ENCODE data around the gene GPR137. TPM values are rescaled to one million over a fixed set of nuclear protein-coding genes. Genes with fewer than 3 reads are reported as not detected.

The GPR137 gene
- total RNA-seq, 1 experiment from 2014 or later: 24.4 TPM

DNA sequence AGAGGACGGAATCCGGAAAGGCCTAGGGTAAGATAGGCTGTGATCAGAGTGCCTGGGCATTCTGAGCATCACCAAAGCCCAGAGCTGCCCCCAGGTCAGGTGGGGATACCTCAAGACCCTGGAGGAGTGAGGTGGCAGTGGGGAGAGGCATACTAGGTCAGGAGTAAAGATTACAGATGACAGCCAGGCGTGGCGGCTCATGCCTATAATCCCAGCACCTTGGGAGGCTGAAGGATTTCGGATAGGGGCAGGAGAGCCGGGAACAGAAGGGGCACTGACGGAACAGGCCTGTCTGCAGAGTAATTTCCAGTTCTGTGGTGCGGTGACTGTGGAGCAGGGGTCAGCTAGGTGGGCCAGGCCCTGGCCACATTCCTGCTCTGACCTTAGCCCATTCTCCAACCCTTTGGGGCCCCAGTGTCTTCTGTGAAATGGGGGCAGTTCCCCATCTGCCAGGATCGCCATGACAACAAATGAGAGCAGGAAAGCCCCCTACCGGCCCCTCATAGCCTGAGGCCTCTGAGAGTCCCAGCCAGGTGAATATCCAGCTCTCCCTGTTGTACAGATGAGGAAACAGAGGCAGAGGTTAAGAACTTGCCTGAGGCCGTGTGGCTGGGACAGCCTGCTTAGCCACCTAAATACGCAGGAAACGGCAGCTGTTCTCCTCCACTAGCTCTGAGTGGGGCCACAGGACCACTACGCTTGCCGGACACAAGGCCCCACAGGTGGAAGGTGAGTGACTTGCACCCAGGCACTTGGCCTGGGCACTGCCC, 10.4 kb upstream of the GPR137 start:
- H3K27ac ChIP-seq (ENCODE audit: low read depth, low read length): no peak overlapping the region
- H3K79me2 ChIP-seq (ENCODE audit: insufficient read depth, low read length): peaks cover 8% of the 10 kb centered on the region; the same call in 1 of the 2 replicates
- H3K9ac ChIP-seq (ENCODE audit: low read length): no peak overlapping the region
- no peaks in the 10 kb centered on the region for H3K9me3 ChIP-seq (ENCODE audit: control insufficient read depth in 1 of 2, insufficient read depth in 1 of 2, low read depth in 1 of 2, low read length in 2 of 2)
- no peaks in the 10 kb centered on the region for H4K20me1 ChIP-seq (ENCODE audit: insufficient read depth)
- no peak overlapping the region for H2AFZ ChIP-seq (ENCODE audit: low read depth, low read length, poor library complexity, severe bottlenecking)
- intact Hi-C loops (cut with micrococcal nuclease): no loop called here
- no peak overlapping the region for H3K4me2 ChIP-seq (ENCODE audit: low read length)
- ATAC-seq: no peak
- H3K9me2 ChIP-seq (ENCODE audit: insufficient read depth): no peaks in the 10 kb centered on the region
- no peaks in the 10 kb centered on the region; a peak in 1 of 4 replicates for H3K36me3 ChIP-seq (ENCODE audit: control insufficient read depth in 1 of 2, insufficient read depth in 2 of 2, low read length in 2 of 2)
- ChIA-PET POLR2A (no interaction called here), RAD21 (ENCODE audit: low non-redundant PET in 1 of 2, low total read pairs in 2 of 2, uncharacterized antibody in 2 of 2, unreplicated experiment in 2 of 2) (no interaction called here), CTCF (no interaction called here)
- no peak for TF ChIP-seq ZFX (IDR thresholded peaks at IDR 0.05)
- no peak for TF ChIP-seq SP1 (IDR thresholded peaks at IDR 0.05; ENCODE audit: low read depth)
- TF ChIP-seq TCF7L2 (IDR thresholded peaks at IDR 0.05; ENCODE audit: borderline replicate concordance, extremely low read depth, insufficient read depth, insufficient read length): no peak
- TF ChIP-seq ZNF274 (IDR thresholded peaks at IDR 0.05; ENCODE audit: low read depth, low read length): no peak
- TF ChIP-seq CBX3 (IDR thresholded peaks at IDR 0.05; ENCODE audit: low read depth): no peak
- no peak for TF ChIP-seq EZH2phosphoT487 (IDR thresholded peaks at IDR 0.05; ENCODE audit: borderline replicate concordance)
- TF ChIP-seq, protein P1, sequence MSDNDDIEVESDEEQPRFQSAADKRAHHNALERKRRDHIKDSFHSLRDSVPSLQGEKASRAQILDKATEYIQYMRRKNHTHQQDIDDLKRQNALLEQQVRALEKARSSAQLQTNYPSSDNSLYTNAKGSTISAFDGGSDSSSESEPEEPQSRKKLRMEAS (IDR thresholded peaks at IDR 0.05): no peak
- no peak for TF ChIP-seq REST (IDR thresholded peaks at IDR 0.05; ENCODE audit: low read depth)
- H3K4me3 ChIP-seq (replicated peaks in 1 of 2; ENCODE audit: low read depth in 1 of 2, low read length in 2 of 2): no peak overlapping the region
- no peak for DNase-seq (ENCODE audit: low read depth, low spot score)
- no peaks in the 10 kb centered on the region for H3K27me3 ChIP-seq (ENCODE audit: insufficient read depth, low read length)
- no TSS peak for BruUV-seq (replicated peaks)
- peaks cover 6 to 9% of the 10 kb centered on the region in 2 experiments; a peak in 2 of 4 replicates for H3K4me1 ChIP-seq (ENCODE audit: control insufficient read depth in 1 of 2, insufficient read depth in 2 of 2, low read length in 2 of 2)

All from HCT116 (cell line).